Right atrium auricular region (tissue), 2 donors: Measurements from ENCODE around the gene SLC44A4. TPM values are rescaled to one million over a fixed set of nuclear protein-coding genes. Genes with fewer than 3 reads are reported as not detected.

Experiments used
- DNase-seq: peaks from one replicate; pipeline ENCODE4 v3.0.0-alpha.2; 2019; ENCODE audit warnings: low spot score
- H3K27ac ChIP-seq, 2 donors: fragments of 200-600 bp; sonication (generic); 1 replicate in 1 of 2; 2 replicates in 1 of 2; pipeline ENCODE4 v1.5.1; 2016 to 2019
- H3K27me3 ChIP-seq, 2 donors: fragments of 200-600 bp; sonication (generic); one replicate each; pipeline versions ENCODE4 v1.5.1 to v1.6.0; 2017 to 2019
- H3K36me3 ChIP-seq: fragments of 200-600 bp; sonication (generic); one replicate; pipeline ENCODE4 v1.5.1; 2016
- H3K4me1 ChIP-seq, 2 donors: fragments of 200-600 bp; sonication (generic); one replicate each; pipeline versions ENCODE4 v1.5.1 to v1.6.0; 2017 to 2019
- H3K4me3 ChIP-seq, 2 donors: fragments of 200-600 bp; sonication (generic); 1 replicate in 1 of 2; 2 replicates in 1 of 2; pipeline ENCODE4 v1.5.1; 2017 to 2019; ENCODE audit warnings: mild to moderate bottlenecking in 1 of 2, moderate library complexity in 1 of 2
- H3K9me3 ChIP-seq, 2 donors: fragments of 200-600 bp; sonication (generic); one replicate each; pipeline ENCODE4 v1.5.1; 2019
- CTCF ChIP-seq, 2 donors: fragments of 200-600 bp; sonication (generic); IDR thresholded peaks; one replicate each; pipeline ENCODE4 v1.5.1; 2019; ENCODE audit warnings: antibody characterized with exemption in 2 of 2
- total RNA-seq, 2 donors: library from RNA; depleted of rRNA; stranded (reverse); fragments of >200 nt; gene quantifications; one replicate each; pipeline ENCODE4 v1.1.0, GENCODE V29; 2016

Gene SLC44A4
- total RNA-seq, 2 donors from 2014 or later = not detected

- Histone ChIP-seq H3K4me1 (no peaks in the 10 kb centered on the region), H3K27ac (no peak overlapping the region), H3K9me3 (no peaks in the 10 kb centered on the region), H3K36me3 (peaks cover 69% of the 10 kb centered on the region), H3K4me3 (no peak overlapping the region), H3K27me3 (no peaks in the 10 kb centered on the region)
- DNase-seq = no peak
- TF ChIP-seq CTCF (IDR thresholded peaks at IDR 0.05) = no peak
Measured at GRCh38 chr6:31886541-31886991, 7.8 kb upstream of the SLC44A4 start.

DNA sequence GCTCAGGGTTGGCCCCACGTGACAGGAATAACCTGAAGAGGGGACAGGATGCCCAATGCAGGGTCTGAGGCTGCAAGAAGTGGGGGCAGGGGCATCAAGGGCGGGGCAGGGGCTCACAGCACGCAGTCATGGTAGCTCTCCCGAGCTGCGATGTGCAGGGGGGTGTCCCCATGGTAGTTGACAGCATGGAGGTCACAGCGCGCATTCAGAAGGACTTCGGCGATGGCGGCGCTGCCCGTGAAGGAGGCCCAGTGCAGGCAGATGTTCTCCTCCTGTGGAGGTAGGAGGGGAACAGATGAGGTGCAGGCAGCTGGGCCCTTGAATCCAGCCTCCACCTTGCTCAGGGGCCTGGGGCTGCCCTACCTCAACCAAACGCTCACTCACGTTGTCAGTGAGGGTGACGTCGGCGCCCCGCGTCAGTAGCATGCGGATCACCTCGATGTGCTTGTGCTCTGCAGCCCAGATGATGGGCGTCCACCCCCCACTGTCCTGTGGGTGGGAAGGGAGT, 5.8 kb upstream of the SLC44A4 start:
- DNase-seq = no peak
- no peak overlapping the region for H3K27ac ChIP-seq
- no peak overlapping the region for H3K4me3 ChIP-seq
- no peaks in the 10 kb centered on the region for H3K27me3 ChIP-seq
- H3K4me1 ChIP-seq = no peaks in the 10 kb centered on the region
- H3K9me3 ChIP-seq = no peaks in the 10 kb centered on the region
- no peak for TF ChIP-seq CTCF (IDR thresholded peaks at IDR 0.05)
- H3K36me3 ChIP-seq = peaks cover 81% of the 10 kb centered on the region

GRCh38 chr6:31883676-31884075, 4.9 kb upstream of the SLC44A4 start:
- H3K4me3 ChIP-seq = no peak overlapping the region
- H3K27me3 ChIP-seq = no peaks in the 10 kb centered on the region
- no peaks in the 10 kb centered on the region for H3K9me3 ChIP-seq
- H3K4me1 ChIP-seq = no peaks in the 10 kb centered on the region
- no peak for TF ChIP-seq CTCF (IDR thresholded peaks at IDR 0.05)
- peaks cover 75% of the 10 kb centered on the region for H3K36me3 ChIP-seq
- H3K27ac ChIP-seq = no peak overlapping the region
- no peak for DNase-seq

GRCh38 chr6:31882344-31882743, 3.5 kb upstream of the SLC44A4 start:
- Histone ChIP-seq H3K27ac (no peak overlapping the region), H3K36me3 (peaks cover 62% of the 10 kb centered on the region), H3K4me3 (no peak overlapping the region), H3K4me1 (no peaks in the 10 kb centered on the region), H3K27me3 (no peaks in the 10 kb centered on the region), H3K9me3 (no peaks in the 10 kb centered on the region)
- no peak for TF ChIP-seq CTCF (IDR thresholded peaks at IDR 0.05)
- DNase-seq = no peak

DNA sequence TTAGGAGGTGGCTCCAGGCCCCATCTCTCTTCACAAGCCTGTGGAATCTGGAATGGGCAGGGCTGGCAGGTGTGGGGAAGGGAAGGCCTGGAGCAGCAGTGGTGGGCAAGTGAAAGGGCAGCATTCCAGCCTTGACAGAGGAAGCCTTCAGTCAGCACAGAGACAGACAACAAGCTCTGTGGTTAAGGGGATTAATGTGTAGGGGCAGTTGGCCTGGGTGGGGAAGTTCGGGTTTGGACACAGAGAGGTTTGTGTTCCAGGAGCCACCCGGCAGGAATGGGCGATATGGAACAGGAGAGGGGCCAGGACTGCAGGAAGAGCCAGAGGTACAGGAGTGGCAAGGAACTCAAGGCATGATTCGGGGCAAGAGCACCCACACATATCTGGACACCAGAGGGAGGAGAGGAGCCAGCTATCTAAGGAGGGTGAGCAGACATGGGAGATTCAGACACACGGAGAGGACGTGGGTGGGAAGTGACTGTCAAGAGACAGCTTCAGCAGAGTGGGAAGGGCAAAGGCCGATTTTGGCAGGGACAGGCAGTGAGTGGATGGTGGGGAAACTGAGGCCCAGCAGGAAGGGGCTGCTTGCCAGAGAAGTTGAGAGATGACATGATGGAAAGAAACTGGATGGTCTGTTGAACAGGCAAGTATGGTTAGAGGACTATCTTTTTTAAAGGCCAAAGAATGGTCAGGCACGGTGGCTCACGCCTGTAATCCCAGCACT, 2.5 kb upstream of the SLC44A4 start:
- Histone ChIP-seq H3K27ac (no peak overlapping the region), H3K36me3 (peaks cover 52% of the 10 kb centered on the region), H3K4me1 (no peaks in the 10 kb centered on the region), H3K9me3 (no peaks in the 10 kb centered on the region), H3K4me3 (no peak overlapping the region), H3K27me3 (no peaks in the 10 kb centered on the region)
- no peak for TF ChIP-seq CTCF (IDR thresholded peaks at IDR 0.05)
- no peak for DNase-seq

DNA sequence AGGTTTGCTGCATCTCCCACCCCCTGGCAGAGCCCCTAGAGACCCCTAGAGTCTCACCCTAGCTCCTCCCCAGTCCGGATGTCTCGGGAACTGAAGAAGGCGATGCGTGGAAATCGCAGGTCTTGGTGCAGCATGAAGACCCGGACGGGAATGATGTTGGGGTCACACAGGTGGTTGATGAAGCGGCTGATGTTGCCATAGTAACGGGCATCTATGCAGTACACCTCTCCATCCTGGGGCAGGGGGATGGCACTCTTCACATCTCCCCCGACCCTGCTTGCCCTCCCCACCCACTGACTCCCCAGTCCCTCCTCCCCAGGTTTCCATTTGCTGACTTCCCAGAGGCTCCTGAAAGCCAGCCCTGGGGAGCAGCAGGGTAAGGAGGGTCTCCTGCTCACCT, 1.8 kb upstream of the SLC44A4 start:
- DNase-seq = no peak
- Histone ChIP-seq H3K36me3 (peaks cover 52% of the 10 kb centered on the region), H3K4me3 (no peak overlapping the region), H3K4me1 (no peaks in the 10 kb centered on the region), H3K27ac (no peak overlapping the region), H3K9me3 (no peaks in the 10 kb centered on the region), H3K27me3 (no peaks in the 10 kb centered on the region)
- no peak for TF ChIP-seq CTCF (IDR thresholded peaks at IDR 0.05)
